DMS79 (cell line): Measurements from ENCODE around the gene C6orf62.
"Not testable (repeated sequence)": the region's sequence is repeated elsewhere in the genome, so short reads cannot be mapped to it uniquely, and the experiment has no call there.

Experiments
- DNase-seq: peaks from one replicate; lab custom pipeline; 2025; lab: John Stamatoyannopoulos, UW

The C6orf62 gene

DNA sequence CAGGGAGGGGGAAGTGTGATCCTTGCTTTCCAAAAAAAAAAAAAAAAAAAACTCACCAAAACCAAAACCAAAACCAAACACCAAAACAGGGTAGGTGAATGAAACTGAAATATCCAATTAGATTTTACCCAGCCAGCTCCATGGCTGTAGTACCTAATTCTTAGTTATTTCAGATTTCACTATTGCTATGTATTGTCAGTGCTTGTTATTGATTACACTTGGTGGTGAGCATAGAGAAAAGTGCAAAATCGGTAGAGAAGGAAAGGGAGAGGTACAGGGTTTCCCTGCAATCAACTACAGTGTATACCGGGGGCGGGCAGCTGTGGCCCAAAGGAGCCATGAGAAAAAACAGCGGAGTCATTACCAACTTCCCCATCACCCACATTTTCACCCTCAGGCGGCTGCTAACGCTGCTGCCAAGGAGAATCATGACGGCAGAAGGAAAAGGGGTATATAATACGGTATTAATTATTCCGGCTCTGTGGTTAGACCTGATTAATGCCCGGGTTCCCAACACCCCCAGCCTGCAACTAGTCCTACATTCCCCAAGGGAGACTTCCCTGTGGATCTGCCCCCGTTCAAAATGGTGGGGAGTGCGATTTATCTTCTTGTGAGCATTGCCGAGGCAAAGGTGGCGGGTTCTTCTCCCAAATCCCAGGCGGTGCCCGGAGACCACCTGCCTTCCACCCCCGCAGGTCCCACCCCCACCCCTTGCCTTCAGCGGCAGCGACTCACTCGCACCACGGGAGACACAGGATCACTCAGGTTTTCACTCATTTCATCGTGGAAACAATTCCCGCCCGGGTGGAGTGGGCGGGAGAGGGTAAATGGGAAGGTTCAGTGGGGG lies at the start of gene C6orf62:
TSS of gene C6orf62 (minus strand) at position 30 of the 847 bp plus-strand sequence. CDS start 486 bp downstream, outside the sequence.
- DNase-seq: no peak

DNA sequence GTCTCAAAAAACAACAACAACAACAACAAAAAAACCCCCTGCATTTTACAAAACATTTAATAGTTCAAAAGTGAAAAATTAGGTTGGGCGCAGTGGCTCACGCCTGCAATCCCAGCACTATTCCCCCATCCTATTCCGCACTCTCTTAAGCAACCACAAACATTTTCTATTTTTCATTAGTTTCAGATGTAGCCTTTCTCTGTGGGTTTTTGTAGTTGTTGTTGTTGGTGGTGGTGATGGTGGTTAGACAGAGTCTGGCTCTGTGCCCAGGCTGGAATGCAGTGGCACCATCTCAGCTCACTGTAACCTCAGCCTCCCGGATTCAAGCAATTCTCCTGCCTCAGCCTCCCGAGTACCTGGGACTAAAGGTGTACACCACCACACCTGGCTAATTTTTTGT lies 49.4 kb upstream of the C6orf62 start:
- no peak for DNase-seq

DNA sequence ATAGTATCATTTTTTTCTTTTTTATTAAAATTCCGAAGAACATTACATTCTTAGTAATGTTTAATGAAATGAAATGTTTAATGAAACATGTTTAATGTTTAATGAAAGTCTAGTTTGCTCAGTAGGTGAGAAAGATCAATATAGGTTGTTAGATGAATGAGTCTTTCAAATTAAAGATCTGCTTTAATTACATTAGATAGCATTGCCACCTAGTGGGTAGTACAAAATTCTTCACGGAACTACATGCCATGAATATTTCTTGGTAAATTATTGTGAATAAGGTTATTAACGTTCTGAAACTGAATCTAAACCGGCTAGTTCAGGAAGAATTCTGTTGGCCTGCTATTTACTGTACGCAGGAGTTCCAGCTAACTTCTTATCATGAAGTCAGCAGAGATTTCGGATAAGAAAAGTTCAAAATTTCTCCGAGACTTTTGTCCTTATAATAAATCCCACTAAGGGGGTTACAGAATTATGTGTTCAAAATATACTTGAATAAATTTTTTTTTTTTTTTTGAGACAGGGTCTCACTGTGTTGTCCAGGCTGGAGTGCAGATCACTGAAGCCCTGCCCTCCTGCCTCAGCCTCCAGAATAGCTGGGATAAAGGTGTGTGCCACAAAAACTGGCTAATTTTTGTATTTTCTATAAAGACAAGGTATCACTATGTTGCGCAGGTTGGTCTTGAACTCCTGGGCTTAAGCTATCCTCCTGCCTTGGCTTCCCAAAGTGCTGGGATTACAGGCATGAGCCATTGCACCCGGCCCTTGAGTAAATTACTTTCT lies 47.9 kb upstream of the C6orf62 start:
- no peak for DNase-seq

DNA sequence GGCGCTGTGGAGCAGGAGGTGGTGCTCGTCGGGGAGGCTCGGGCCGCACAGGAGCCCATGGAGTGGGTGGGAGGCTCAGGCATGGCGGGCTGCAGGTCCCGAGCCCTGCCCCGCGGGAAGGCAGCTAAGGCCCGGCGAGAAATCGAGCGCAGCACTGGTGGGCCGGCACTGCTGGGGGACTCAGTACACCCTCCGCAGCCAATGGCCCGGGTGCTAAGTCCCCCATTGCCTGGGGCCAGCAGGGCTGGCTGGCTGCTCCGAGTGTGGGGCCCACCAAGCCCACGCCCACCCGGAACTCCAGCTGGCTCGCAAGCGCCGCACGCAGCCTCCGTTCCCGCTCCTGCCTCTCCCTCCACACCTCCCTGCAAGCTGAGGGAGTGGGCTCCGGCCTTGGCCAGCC lies 47.0 kb upstream of the C6orf62 start:
- DNase-seq: not testable (repeated sequence)

DNA sequence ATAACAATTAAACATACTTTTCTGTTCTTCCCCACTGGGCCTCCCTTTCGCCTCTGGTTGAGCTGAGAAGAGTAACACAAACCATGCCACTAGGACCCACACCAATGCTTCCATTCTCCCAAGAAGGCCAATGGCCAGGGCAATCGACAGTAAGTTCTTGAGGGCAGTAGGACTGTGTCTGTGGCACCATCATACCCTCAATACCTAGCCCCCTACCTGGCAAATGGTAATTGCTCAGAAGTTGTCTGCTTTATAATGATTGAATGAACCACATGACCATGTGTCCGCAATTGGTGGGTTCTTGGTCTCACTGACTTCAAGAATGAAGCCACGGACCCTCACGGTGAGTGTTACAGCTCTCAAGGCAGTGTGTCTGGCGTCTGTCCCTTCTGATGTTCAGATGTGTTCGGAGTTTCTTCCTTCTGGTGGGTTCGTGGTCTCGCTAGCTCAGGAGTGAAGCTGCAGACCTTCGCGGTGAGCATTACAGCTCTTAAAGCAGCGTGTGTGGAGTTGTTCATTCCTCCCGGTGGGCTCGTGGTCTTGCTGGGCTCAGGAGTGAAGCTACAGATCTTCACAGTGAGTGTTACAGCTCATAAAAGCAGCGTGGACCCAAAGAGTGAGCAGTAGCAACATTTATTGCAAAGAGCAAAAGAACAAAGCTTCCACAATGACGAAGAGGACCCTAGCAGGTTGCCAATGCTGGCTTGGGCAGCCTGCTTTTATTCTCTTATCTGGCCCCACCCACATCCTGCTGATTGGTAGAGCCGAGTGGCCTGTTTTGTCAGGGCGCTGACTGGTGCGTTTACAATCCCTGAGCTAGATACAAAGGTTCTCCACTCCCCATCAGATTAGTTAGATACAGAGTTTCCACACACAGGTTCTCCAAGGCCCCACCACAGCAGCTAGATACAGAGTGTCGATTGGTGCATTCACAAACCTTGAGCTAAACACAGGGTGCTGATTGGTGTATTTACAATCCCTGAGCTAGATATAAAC lies 46.2 kb upstream of the C6orf62 start:
- not testable (repeated sequence) for DNase-seq

GRCh38 chr6:24763578-24763977 lies 44.6 kb upstream of the C6orf62 start:
- peak; percentile 91 for DNase-seq

DNA sequence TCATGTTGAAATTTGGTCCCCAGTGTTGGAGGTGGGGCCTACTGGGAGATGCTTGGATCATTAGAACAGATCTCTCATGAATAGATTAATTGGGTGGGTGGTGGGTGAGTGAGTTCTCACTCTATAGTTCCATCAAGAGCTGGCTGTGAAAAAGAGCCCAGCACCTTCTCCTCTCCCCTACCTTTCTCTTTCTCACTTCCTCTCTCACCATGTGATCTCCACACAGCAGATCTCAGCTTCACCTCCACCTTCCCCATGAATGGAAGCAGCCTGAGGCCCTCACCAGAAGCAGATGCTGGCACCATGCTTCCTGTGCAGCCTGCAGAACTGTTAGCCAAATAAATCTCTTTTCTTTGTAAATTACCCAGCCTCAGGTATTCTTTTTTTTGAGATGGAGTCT lies 42.9 kb upstream of the C6orf62 start:
- no peak for DNase-seq

DNA sequence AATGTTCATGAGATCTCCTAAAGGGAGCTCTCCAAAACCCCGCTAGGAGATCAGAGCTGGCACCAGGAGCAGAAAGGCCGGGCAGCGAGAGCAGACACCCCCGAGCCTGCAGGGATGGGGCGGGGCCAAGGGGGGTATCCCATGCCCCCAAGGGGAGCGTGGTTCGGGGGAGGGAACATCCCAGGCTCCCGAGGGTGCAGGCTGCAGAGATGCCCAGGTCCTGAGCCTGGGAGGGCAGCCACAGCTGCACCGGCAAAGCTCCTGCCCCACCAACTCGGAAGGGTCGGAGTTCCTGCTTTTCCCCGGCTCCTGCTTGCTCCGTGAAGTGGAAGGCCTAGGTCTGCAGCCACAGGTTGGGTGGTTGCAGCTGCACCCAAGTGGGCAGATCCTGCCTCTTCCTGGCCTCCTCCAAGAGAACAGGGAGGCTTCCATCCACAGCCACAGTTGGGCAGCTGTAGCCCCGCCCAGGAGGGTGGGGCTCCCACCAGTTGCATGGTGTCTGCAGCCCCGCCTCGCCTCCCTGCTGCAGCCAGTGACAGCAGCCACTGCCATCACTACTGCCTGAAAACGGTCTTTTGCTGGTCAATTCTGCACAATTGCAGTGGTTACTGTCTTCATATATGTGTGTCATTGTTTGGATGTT lies 42.4 kb upstream of the C6orf62 start:
- DNase-seq: no peak

DNA sequence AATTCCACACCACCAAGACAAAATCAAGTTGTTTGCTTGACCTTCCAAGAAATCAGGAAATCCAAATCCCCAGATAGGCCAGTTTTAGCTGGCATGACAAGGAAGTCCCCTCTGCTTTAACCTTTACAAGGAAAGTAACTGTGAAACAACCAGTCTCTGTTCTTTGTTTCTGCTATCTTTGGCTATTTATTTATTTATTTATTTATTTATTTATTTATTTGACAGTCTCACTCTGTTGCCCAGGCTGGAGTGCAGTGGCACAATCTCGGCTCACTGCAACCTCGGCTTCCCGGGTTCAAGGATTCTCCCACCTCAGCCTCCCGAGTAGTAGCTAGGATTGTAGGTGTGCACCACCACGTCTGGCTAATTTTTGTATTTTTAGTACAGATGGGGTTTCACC lies 41.3 kb upstream of the C6orf62 start:
- no peak for DNase-seq

GRCh38 chr6:24759718-24760117 lies 40.8 kb upstream of the C6orf62 start:
- no peak for DNase-seq

GRCh38 chr6:24757611-24758010 lies 38.7 kb upstream of the C6orf62 start:
- DNase-seq: no peak

GRCh38 chr6:24755279-24755678 lies 36.3 kb upstream of the C6orf62 start:
- DNase-seq: no peak

DNA sequence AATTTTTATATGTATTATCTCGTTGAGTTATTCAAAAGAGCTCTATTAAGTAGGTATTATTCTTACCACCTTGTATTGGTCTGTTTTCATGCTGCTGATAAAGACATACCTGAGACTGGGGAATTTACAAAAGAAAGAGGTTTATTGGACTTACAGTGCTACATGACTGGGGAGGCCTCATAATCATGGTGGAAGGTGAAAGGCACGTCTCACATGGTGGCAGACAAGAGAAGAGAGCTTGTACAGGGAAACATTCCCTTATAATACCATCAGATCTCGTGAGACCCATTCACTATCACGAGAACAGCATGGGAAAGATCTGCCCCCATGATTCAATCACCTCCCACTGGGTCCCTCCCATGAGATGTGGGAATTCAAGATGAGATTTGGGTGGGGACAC lies 35.4 kb upstream of the C6orf62 start:
- DNase-seq: not testable (repeated sequence)

GRCh38 chr6:24753545-24753944 lies 34.6 kb upstream of the C6orf62 start:
- DNase-seq: no peak

DNA sequence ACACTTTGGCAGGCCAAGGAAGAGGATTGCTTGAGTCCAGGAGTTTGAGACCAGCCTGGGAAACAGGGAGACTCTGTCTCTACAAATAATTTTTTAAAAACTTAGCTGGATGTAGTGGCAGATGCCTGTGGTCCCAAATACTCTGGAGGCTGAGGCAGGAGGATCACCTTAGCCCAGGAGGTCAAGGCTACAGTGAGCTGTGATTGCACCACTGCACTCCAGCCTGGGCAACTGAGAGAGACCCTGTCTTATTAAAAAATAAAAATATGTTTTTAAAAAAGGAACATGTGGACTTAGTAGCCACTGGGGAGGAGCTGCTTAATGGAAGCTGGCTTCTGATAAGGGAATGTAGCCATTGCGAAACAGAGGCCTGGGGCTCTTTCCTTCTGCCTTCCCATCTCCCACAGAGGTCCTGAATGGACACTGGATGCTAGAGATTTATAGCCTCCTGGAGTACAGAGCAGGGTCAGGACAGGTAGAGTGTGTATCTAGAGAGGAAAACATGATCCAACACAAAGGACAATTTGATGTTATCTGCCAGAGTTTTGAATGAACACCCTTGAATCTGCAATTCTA lies 34.1 kb upstream of the C6orf62 start:
- DNase-seq: no peak

DNA sequence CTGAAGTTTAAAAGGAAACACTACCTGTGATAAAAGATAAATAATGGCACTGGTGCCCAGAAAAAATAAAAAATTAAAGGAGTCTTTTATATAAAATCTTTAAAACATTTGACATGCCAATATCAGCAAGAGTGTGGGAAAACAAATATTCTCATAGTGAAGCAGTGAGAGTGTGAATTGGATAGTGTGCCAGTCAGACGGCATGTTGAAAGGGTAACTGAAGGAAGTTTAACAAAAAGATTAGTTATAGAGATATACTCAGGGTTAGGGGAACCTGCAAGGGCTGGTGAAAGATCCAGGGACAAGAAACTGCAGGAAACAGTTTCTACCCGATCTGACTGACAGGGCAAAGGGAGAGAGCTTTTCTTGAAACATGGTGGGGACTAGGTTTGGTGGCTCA lies 33.5 kb upstream of the C6orf62 start:
- no peak for DNase-seq

DNA sequence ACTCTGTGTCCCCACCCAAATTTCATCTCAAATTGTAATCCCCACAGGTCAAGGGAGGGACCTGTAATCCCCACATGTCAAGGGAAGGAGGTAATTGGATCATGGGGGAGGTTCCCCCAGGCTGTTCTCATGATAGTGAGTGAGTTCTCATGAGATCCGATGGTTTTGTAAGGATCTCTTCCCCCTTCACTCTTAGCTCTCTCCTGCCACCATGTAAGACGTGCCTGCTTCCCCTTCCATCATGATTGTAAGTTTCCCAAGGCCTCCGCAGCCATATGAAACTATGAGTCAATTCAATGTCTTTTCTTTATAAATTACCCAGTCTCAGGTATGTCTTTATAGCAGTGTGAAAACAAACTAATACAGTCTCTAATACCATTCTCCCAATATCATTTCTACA lies 31.9 kb upstream of the C6orf62 start:
- not testable (repeated sequence) for DNase-seq

- DNase-seq: no peak
Measured at GRCh38 chr6:24749297-24749696, 30.3 kb upstream of the C6orf62 start.

DNA sequence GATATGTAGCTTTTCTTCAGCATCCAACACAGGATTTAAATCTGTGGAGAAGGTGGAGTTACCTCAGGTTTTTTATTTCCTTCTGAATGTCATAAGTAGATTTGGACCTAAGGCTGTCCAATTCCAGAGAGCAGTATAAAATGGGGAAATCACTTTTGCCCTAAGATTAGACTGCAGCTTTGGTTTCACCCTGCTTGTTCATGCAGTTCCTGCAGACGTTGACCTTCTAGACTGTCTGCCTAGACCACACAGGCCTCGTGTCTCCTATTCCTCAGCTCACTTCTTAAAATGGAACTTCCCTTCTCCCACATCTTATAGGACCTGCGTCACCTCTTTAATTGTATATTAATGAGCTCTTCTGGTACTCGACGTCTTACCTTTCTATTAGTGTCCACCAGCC lies 26.0 kb upstream of the C6orf62 start:
- no peak for DNase-seq

DNA sequence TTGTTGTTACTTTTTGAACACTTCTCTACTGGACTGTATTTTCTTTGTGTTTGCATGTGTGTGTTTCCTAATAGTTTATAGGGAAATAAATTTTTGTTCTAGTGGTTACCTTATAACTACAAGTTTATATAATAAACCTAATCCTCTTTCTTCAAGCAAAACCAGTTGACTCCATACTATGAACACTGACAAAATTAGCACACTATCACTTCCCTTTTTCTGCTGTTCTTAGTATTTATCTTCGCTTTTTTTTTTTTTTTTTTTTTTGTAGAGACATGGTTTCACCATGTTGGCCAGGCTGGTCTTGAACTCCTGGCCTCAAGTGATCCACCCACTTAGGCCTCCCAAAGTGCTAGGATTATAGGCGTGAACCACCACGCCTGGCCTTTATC lies 25.0 kb upstream of the C6orf62 start:
- no peak for DNase-seq

GRCh38 chr6:24743265-24743943 lies 24.4 kb upstream of the C6orf62 start:
- DNase-seq: no peak
